ENCODE data around the gene RBMS1. TPM values are rescaled to one million over a fixed set of nuclear protein-coding genes. Genes with fewer than 3 reads are reported as not detected.

Gene RBMS1
- total RNA-seq, 1 donor from 2014 or later, result 136 TPM

GRCh38 chr2:160479269-160479668 lies 14.3 kb downstream of the RBMS1 start:
- Mint-ChIP-seq H3K4me1 (ENCODE audit: unreplicated experiment) (peaks cover 21% of the 10 kb centered on the region), H3K27ac (ENCODE audit: unreplicated experiment) (no peak overlapping the region), H3K27me3 (ENCODE audit: unreplicated experiment) (no peaks in the 10 kb centered on the region), H3K36me3 (ENCODE audit: low read depth, unreplicated experiment) (no peaks in the 10 kb centered on the region), H3K9me3 (ENCODE audit: unreplicated experiment) (no peaks in the 10 kb centered on the region), H3K4me3 (ENCODE audit: unreplicated experiment) (no peak overlapping the region)
- no peak for TF ChIP-seq CTCF (IDR thresholded peaks at IDR 0.05; ENCODE audit: unreplicated experiment)
- no peak for DNase-seq (ENCODE audit: low spot score)

- H3K9me3 Mint-ChIP-seq (ENCODE audit: unreplicated experiment), result no peaks in the 10 kb centered on the region
- no peak for DNase-seq (ENCODE audit: low spot score)
- no peak for TF ChIP-seq CTCF (IDR thresholded peaks at IDR 0.05; ENCODE audit: unreplicated experiment)
- no peaks in the 10 kb centered on the region for H3K27me3 Mint-ChIP-seq (ENCODE audit: unreplicated experiment)
- H3K4me1 Mint-ChIP-seq (ENCODE audit: unreplicated experiment), result peaks cover 23% of the 10 kb centered on the region
- H3K27ac Mint-ChIP-seq (ENCODE audit: unreplicated experiment), result no peak overlapping the region
- no peaks in the 10 kb centered on the region for H3K36me3 Mint-ChIP-seq (ENCODE audit: low read depth, unreplicated experiment)
- H3K4me3 Mint-ChIP-seq (ENCODE audit: unreplicated experiment), result no peak overlapping the region
These were observed 14.9 kb downstream of the RBMS1 start for GRCh38 chr2:160478660-160479059.

- TF ChIP-seq CTCF (IDR thresholded peaks at IDR 0.05; ENCODE audit: unreplicated experiment), result no peak
- peaks cover 16% of the 10 kb centered on the region for H3K4me1 Mint-ChIP-seq (ENCODE audit: unreplicated experiment)
- no peaks in the 10 kb centered on the region for H3K36me3 Mint-ChIP-seq (ENCODE audit: low read depth, unreplicated experiment)
- no peak overlapping the region for H3K27ac Mint-ChIP-seq (ENCODE audit: unreplicated experiment)
- DNase-seq (ENCODE audit: low spot score), result no peak
- H3K27me3 Mint-ChIP-seq (ENCODE audit: unreplicated experiment), result no peaks in the 10 kb centered on the region
- H3K4me3 Mint-ChIP-seq (ENCODE audit: unreplicated experiment), result no peak overlapping the region
- H3K9me3 Mint-ChIP-seq (ENCODE audit: unreplicated experiment), result no peaks in the 10 kb centered on the region
These were observed 16.6 kb downstream of the RBMS1 start for GRCh38 chr2:160477032-160477431.

- DNase-seq (ENCODE audit: low spot score), result no peak
- H3K4me3 Mint-ChIP-seq (ENCODE audit: unreplicated experiment), result no peak overlapping the region
- H3K36me3 Mint-ChIP-seq (ENCODE audit: low read depth, unreplicated experiment), result no peaks in the 10 kb centered on the region
- no peaks in the 10 kb centered on the region for H3K27me3 Mint-ChIP-seq (ENCODE audit: unreplicated experiment)
- peaks cover 16% of the 10 kb centered on the region for H3K4me1 Mint-ChIP-seq (ENCODE audit: unreplicated experiment)
- H3K9me3 Mint-ChIP-seq (ENCODE audit: unreplicated experiment), result no peaks in the 10 kb centered on the region
- H3K27ac Mint-ChIP-seq (ENCODE audit: unreplicated experiment), result no peak overlapping the region
- TF ChIP-seq CTCF (IDR thresholded peaks at IDR 0.05; ENCODE audit: unreplicated experiment), result no peak
These were observed 18.5 kb downstream of the RBMS1 start for GRCh38 chr2:160474891-160475787.

- Mint-ChIP-seq H3K9me3 (ENCODE audit: unreplicated experiment) (no peaks in the 10 kb centered on the region), H3K36me3 (ENCODE audit: low read depth, unreplicated experiment) (no peaks in the 10 kb centered on the region), H3K27ac (ENCODE audit: unreplicated experiment) (peak overlapping the region; percentile 85), H3K27me3 (ENCODE audit: unreplicated experiment) (no peaks in the 10 kb centered on the region), H3K4me3 (ENCODE audit: unreplicated experiment) (no peak overlapping the region), H3K4me1 (ENCODE audit: unreplicated experiment) (peaks cover 19% of the 10 kb centered on the region)
- DNase-seq (ENCODE audit: low spot score), result no peak
- TF ChIP-seq CTCF (IDR thresholded peaks at IDR 0.05; ENCODE audit: unreplicated experiment), result no peak
These were observed 19.3 kb downstream of the RBMS1 start for GRCh38 chr2:160474319-160474645.
